ENCODE measurements around the gene FYTTD1. TPM values are rescaled to one million over a fixed set of nuclear protein-coding genes. Genes with fewer than 3 reads are reported as not detected.
A peak's percentile ranks its signal among the peaks of the same experiment; 100 is the strongest.
"Not testable (repeated sequence)": the region's sequence is repeated elsewhere in the genome, so short reads cannot be mapped to it uniquely, and the experiment has no call there.

FYTTD1 gene
- total RNA-seq, 2 experiments from 2014 or later: 47.6 to 57.8 TPM

- Histone ChIP-seq H4K20me1 (ENCODE audit: insufficient read depth, low read length) (no peaks in the 10 kb centered on the region), H3K4me3 (ENCODE audit: low read depth, low read length, poor library complexity, severe bottlenecking) (no peak overlapping the region), H3K9me2 (ENCODE audit: insufficient read depth, low read length) (no peaks in the 10 kb centered on the region), H3K27ac (ENCODE audit: low read depth, low read length, poor library complexity, severe bottlenecking) (no peak overlapping the region), H3K4me1 (ENCODE audit: insufficient read depth, low read length, poor library complexity, severe bottlenecking) (peaks cover 27% of the 10 kb centered on the region), H3K79me2 (ENCODE audit: insufficient read depth, low read depth, low read length) (peaks cover 88% of the 10 kb centered on the region), H3K36me3 (ENCODE audit: insufficient read depth, low read length) (peaks cover 50% of the 10 kb centered on the region), H2AFZ (ENCODE audit: low read length) (no peak overlapping the region), H3K9me3 (ENCODE audit: low read length) (peaks cover 16% of the 10 kb centered on the region), H3K4me2 (ENCODE audit: low read length) (no peak overlapping the region)
- no peak for DNase-seq (ENCODE audit: low spot score)
- intact Hi-C loops (cut with micrococcal nuclease; ENCODE audit: unreplicated experiment): no loop called here
- no peak for TF ChIP-seq CTCF (conservative IDR thresholded peaks at IDR 0.05; ENCODE audit: low read length)
- TF ChIP-seq EZH2phosphoT487 (IDR thresholded peaks at IDR 0.05; ENCODE audit: borderline replicate concordance, low read depth, low read length): no peak
- POLR2A ChIA-PET: interaction anchor here (1.6 kb wide), 1 partner anchor 97 kb away, joined by 3 read pairs; no protein-coding TSS in a partner anchor
- BruUV-seq (replicated peaks): no TSS peak
- CTCF ChIA-PET (ENCODE audit: unreplicated experiment): no interaction called here
These were observed 26.9 kb upstream of the FYTTD1 start for GRCh38 chr3:197722734-197723133.

GRCh38 chr3:197727878-197728277 is 21.8 kb upstream of the FYTTD1 start:
- H3K79me2 ChIP-seq (ENCODE audit: insufficient read depth, low read depth, low read length): peaks cover 70% of the 10 kb centered on the region
- H3K9me2 ChIP-seq (ENCODE audit: insufficient read depth, low read length); DNase-seq (ENCODE audit: low spot score); H2AFZ ChIP-seq (ENCODE audit: low read length); BruUV-seq (replicated peaks); H4K20me1 ChIP-seq (ENCODE audit: insufficient read depth, low read length); H3K27ac ChIP-seq (ENCODE audit: low read depth, low read length, poor library complexity, severe bottlenecking); CTCF ChIA-PET (ENCODE audit: unreplicated experiment); H3K4me3 ChIP-seq (ENCODE audit: low read depth, low read length, poor library complexity, severe bottlenecking); intact Hi-C loops (cut with micrococcal nuclease; ENCODE audit: unreplicated experiment): not testable (repeated sequence)
- peak overlapping the region; percentile 36; the same call in 1 of the 2 replicates for H3K4me2 ChIP-seq (ENCODE audit: low read length)
- peaks cover 33% of the 10 kb centered on the region for H3K36me3 ChIP-seq (ENCODE audit: insufficient read depth, low read length)
- POLR2A ChIA-PET: interaction anchor here (0.9 to 1.2 kb wide), 2 partner anchors 15 to 261 kb away, joined by 3 read pairs; no protein-coding TSS in a partner anchor
- peaks cover 41% of the 10 kb centered on the region for H3K4me1 ChIP-seq (ENCODE audit: insufficient read depth, low read length, poor library complexity, severe bottlenecking)
- H3K9me3 ChIP-seq (ENCODE audit: low read length): peaks cover 11% of the 10 kb centered on the region

GRCh38 chr3:197728487-197728886 is 21.2 kb upstream of the FYTTD1 start:
- Histone ChIP-seq H3K4me1 (ENCODE audit: insufficient read depth, low read length, poor library complexity, severe bottlenecking) (peaks cover 47% of the 10 kb centered on the region), H3K79me2 (ENCODE audit: insufficient read depth, low read depth, low read length) (peaks cover 70% of the 10 kb centered on the region), H4K20me1 (ENCODE audit: insufficient read depth, low read length) (no peaks in the 10 kb centered on the region), H3K4me2 (ENCODE audit: low read length) (peak overlapping the region; percentile 36; the same call in 1 of the 2 replicates), H3K4me3 (ENCODE audit: low read depth, low read length, poor library complexity, severe bottlenecking) (no peak overlapping the region), H3K9me3 (ENCODE audit: low read length) (peaks cover 6% of the 10 kb centered on the region), H2AFZ (ENCODE audit: low read length) (no peak overlapping the region), H3K27ac (ENCODE audit: low read depth, low read length, poor library complexity, severe bottlenecking) (no peak overlapping the region), H3K36me3 (ENCODE audit: insufficient read depth, low read length) (peaks cover 32% of the 10 kb centered on the region), H3K9me2 (ENCODE audit: insufficient read depth, low read length) (no peaks in the 10 kb centered on the region)
- no TSS peak for BruUV-seq (replicated peaks)
- no peak for TF ChIP-seq EZH2phosphoT487 (IDR thresholded peaks at IDR 0.05; ENCODE audit: borderline replicate concordance, low read depth, low read length)
- no peak for TF ChIP-seq CTCF (conservative IDR thresholded peaks at IDR 0.05; ENCODE audit: low read length)
- CTCF ChIA-PET (ENCODE audit: unreplicated experiment): no interaction called here
- intact Hi-C loops (cut with micrococcal nuclease; ENCODE audit: unreplicated experiment): no loop called here
- no peak for DNase-seq (ENCODE audit: low spot score)
- POLR2A ChIA-PET: no interaction called here
